ENCODE measurements around the gene HSPD1.

- TF ChIP-seq CTCF (IDR thresholded peaks at IDR 0.05): no peak
- TF ChIP-seq ZFX (IDR thresholded peaks at IDR 0.05; ENCODE audit: borderline replicate concordance): no peak
These were observed 15.7 kb upstream of the HSPD1 start for GRCh38 chr2:197515315-197515738.
